Prostate gland (tissue), 2 donors: ENCODE measurements around the gene DYNC2LI1.

Experiments
- POLR2A ChIP-seq: fragments of 450-650 bp; IDR thresholded peaks from one replicate; pipeline ENCODE4 v1.6.1; 2016; ENCODE audit warnings: antibody characterized with exemption, mild to moderate bottlenecking
- POLR2AphosphoS5 ChIP-seq: sonication (generic); formaldehyde crosslinking; IDR thresholded peaks from one replicate; pipeline ENCODE4 v1.6.1; 2017; ENCODE audit warnings: antibody characterized with exemption
- TF ChIP-seq, protein P1 (sequence below), 4 experiments: fragments of 200-600 bp in 2 of 4; fragments of 450-650 bp in 2 of 4; sonication (generic) in 2 of 4; IDR thresholded peaks; 1 replicate in 3 of 4; 2 replicates in 1 of 4; pipeline ENCODE4 v1.5.1; 2016 to 2019; ENCODE audit warnings: antibody characterized with exemption in 4 of 4, mild to moderate bottlenecking in 2 of 4, moderate library complexity in 2 of 4

DNA sequence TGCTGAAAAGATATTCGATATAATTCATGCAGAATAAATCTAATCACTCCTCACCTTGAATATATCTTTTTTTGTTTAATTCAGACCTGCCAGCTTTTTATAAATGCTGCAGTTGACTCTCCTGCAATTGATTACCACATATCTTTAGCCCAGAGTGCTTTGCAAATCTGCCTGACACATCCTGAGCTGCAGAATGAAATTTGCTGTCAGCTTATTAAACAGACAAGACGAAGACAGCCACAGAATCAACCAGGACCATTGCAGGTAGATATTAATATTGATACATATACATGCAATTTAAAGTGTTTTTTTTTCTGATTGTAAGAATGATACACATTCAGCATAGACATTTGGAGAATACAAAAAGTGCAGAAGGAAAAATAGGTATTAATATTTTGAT, 35.6 kb upstream of the DYNC2LI1 start:
- TF ChIP-seq, protein P1, sequence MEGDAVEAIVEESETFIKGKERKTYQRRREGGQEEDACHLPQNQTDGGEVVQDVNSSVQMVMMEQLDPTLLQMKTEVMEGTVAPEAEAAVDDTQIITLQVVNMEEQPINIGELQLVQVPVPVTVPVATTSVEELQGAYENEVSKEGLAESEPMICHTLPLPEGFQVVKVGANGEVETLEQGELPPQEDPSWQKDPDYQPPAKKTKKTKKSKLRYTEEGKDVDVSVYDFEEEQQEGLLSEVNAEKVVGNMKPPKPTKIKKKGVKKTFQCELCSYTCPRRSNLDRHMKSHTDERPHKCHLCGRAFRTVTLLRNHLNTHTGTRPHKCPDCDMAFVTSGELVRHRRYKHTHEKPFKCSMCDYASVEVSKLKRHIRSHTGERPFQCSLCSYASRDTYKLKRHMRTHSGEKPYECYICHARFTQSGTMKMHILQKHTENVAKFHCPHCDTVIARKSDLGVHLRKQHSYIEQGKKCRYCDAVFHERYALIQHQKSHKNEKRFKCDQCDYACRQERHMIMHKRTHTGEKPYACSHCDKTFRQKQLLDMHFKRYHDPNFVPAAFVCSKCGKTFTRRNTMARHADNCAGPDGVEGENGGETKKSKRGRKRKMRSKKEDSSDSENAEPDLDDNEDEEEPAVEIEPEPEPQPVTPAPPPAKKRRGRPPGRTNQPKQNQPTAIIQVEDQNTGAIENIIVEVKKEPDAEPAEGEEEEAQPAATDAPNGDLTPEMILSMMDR (IDR thresholded peaks at IDR 0.05) = no peak
- TF ChIP-seq POLR2A (no peak), POLR2AphosphoS5 (no peak)
